HG03521 (cell line): Measurements from ENCODE around the gene CRELD1.
"Not testable (repeated sequence)": the region's sequence is repeated elsewhere in the genome, so short reads cannot be mapped to it uniquely, and the experiment has no call there.

Source experiments
- ATAC-seq: cut with Tn5 transposase; IDR thresholded peaks from one replicate; pipeline ENCODE4 v1.9.1; 2021; ENCODE audit warnings: mild to moderate bottlenecking, moderate library complexity; ENCODE audit not compliant: unreplicated experiment

Gene CRELD1, protein sequence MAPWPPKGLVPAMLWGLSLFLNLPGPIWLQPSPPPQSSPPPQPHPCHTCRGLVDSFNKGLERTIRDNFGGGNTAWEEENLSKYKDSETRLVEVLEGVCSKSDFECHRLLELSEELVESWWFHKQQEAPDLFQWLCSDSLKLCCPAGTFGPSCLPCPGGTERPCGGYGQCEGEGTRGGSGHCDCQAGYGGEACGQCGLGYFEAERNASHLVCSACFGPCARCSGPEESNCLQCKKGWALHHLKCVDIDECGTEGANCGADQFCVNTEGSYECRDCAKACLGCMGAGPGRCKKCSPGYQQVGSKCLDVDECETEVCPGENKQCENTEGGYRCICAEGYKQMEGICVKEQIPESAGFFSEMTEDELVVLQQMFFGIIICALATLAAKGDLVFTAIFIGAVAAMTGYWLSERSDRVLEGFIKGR

DNA sequence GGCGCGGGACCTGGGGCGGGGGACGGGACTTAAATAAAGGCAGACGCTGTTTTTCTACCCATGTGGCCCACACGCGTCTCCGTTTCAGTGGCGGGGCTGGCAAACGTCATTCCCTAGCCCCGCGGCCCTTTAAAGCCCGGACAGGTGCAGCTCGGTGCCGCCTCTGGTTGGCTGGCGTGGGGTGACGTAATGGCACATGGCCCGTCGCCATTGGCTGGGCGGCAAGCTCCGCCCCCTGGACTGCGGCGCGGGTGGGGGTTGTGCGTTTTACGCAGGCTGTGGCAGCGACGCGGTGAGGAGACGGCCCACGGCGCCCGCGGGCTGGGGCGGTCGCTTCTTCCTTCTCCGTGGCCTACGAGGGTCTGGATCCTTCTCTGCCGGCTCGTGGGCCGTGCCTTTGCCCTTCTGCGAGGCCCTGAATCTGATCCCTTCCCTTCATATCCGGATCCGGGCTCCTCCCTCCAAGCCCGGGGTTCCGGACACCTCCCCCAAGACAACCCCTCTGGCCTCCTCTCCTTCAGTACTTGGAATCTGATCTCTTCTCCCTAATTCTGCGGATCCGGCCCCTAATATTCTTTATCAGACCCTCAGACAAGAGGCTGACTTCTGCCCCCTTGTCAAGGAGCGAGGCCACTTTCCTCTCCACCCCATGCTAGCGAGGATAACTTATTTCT, at the start of gene CRELD1:
Gene CRELD1 (plus strand): TSS at position 274 of the 674 bp plus-strand sequence. CDS start 605 bp downstream, outside the sequence.
- peak; percentile 86 for ATAC-seq

DNA sequence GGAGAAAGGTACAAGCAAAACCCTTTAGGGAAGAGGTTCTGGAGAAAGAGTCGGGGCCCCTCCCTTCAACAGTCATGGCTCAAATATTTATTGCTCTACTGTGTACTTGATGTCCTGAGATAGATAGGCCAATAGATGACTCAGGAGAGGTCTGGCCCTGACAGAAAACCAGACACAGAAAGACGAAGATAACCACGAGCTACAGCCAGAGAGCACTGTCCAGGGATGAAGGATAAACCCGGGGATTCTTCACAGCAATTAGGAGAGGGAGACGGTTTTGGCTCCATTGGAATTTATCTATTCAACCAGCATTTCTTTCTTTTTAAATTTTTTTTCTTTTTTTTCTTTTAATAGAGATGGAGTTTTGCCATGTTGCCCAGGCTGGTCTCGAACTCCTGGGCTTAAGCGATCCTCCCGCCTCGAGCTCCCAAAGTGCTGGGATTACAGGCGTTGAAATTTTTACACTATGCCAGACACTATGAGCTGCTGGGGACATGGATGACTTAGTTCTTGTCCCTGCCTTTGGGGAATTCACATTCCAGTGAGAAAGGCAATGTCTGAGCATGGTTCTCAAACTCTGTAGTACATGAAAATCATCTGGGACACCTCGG, 49.0 kb upstream of the CRELD1 start:
- no peak for ATAC-seq

- no peak for ATAC-seq
Observed at GRCh38 chr3:9886328-9886727, 47.3 kb upstream of the CRELD1 start.

- no peak for ATAC-seq
Observed at GRCh38 chr3:9887480-9887879, 46.2 kb upstream of the CRELD1 start.

DNA sequence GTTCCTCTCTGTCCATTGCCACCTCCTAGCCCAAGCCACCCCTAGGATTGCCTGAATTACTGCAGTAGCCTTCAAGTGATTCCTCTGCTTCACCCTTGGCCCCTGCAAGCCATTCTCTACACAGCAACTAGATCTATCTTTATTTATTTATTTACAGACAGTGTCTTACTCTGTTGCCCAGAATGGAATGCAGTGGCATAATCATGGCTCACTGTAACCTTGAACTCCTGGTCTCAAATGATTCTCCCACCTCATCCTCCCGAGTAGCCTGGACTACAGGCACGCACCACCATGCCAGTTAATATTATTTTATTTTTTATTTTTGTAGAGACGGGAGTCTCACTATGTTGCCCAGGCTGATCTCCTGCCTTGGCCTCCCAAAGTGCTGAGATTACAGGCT, 45.1 kb upstream of the CRELD1 start:
- no peak for ATAC-seq

GRCh38 chr3:9889405-9889804, 44.2 kb upstream of the CRELD1 start:
- no peak for ATAC-seq

DNA sequence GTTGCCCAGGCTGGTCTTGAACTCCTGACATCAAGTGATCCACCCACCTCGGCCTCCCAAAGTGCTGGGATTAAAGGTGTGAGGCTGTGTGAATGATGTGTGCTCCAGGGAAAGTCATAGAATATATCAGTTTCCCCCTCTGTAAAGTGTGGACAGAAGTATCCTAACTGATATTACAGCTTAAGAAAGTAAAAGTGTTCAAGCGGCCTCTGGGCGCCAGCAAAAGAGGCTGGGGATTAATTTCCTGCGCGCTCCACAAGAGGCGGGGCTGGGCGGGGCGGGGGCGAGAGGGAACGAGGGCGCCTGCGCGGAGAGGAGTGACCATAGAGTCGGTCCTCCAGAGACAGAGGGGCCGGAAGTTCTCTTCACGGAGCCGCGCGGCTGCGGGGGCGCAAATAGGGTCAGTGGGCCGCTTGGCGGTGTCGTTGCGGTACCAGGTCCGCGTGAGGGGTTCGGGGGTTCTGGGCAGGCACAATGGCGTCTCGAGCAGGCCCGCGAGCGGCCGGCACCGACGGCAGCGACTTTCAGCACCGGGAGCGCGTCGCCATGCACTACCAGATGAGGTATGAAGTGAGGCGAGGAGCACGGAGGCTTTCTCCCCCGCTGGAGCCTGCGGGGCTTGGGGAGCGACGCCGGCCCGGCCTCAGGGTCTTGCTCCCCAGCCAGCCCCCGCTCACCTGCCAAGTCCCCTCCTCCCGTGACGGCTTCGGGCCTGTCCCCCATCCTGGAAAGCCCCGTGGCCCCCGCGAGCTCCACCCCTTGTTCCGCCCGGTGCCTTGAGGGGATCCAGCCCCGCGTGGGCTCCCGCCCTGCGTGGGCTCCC, 43.2 kb upstream of the CRELD1 start, which contains the start of gene JAGN1:
Gene JAGN1 (plus strand): TSS at position 362 of the 823 bp plus-strand sequence. CDS start 113 bp downstream, at position 475.
- peak; percentile 82 for ATAC-seq

DNA sequence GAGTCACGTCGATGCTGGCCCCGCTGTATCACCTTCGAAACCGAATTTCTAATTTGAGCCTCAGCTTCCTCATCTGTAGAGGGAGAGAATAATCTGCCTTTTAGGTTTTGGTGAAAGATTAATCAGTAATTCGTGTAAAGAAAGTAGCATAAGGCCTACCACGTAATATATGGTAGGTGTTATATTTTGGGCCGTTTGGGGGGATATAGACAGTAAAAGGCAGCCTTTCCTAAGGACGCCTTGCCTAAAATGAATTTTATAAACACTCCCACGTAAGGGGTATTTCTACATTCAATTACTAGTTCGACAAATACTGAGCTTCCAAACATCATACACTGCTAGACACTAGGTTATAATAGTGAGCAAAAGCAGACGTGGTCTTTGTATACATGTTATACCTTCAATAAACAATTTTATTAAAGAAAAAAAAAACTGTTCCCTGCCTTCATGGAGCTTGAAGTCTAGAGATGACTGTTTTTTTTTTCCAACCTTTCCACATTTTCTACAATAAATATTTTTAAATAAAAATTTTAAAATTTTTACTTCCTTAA, 42.5 kb upstream of the CRELD1 start:
- ATAC-seq = no peak

- no peak for ATAC-seq
Observed at GRCh38 chr3:9893739-9894138, 39.9 kb upstream of the CRELD1 start.

GRCh38 chr3:9895715-9896114, 37.9 kb upstream of the CRELD1 start:
- ATAC-seq = not testable (repeated sequence)

DNA sequence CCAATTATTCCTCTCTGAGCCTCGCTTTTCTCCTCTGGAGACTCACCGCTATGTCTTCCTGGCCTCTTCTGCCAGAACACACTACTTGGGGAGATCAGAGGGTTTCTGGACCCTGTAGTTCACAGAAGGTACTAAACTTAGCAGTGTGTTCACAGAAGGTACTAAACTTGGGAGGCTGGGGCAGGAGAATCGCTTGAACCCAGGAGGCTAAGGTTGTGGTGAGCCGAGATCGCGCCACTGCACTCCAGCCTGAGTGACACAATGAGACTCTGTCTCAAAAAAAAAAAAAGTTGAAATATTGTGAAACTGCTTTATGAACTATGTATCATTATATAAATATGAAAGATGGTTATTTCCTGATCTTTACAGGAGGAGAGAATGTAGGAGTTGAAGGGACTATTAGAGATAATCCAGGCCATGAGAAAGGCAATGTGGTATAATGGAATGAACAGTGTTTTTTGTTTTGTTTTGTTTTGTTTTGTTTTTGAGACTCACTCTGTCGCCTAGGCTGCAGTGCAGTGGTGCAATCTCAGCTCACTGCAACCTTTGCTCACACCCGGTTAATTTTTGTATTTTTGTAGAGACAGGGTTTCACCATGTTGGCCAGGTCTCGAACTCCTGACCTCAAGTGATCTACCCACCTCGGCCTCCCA, 36.8 kb upstream of the CRELD1 start:
- not testable (repeated sequence) for ATAC-seq

DNA sequence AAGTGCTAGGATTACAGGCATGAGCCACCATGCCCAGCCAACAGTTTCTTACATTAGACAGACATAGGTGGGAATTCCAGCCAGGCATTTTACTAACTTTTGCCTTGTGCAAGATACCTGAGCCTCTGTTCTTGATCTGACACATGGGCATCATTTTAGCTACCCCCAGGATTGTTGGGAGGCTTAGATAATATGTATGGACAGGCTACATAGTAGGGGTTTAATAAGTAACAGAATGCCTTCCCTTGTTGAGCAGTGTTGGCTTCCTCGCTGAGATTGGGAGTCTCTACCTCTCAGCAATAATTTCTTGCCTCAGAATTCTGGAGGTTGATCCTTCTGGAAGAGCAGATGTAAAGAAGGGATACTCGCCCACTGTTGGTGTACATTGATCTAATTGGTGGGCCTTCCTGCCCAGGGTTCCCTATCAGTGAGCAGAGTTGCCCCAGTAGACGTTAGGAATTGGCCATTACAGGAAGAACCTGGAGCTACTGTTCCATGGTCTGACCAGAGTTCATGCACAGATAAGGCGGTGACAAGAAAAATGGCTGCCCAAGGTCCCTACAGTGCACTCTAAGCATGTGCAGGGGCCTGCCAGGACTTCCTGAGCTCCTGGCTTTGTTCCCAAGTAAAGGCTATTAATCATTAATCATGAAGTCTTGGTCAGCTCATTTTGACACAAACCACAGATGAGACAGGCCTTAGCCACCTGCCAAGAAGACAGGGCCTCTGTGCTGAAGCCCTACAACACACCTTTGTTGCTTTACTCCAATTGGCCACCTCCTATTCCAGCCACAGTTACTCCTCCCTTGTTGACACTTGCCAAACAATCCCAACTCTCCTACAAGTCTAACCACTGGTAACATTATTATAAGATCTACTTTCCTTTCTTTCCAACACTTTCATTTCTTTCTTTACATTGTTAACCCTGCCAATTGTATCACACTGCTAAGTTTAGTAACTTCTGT, 35.9 kb upstream of the CRELD1 start:
- no peak for ATAC-seq

GRCh38 chr3:9898467-9899241, 35.0 kb upstream of the CRELD1 start:
- no peak for ATAC-seq

DNA sequence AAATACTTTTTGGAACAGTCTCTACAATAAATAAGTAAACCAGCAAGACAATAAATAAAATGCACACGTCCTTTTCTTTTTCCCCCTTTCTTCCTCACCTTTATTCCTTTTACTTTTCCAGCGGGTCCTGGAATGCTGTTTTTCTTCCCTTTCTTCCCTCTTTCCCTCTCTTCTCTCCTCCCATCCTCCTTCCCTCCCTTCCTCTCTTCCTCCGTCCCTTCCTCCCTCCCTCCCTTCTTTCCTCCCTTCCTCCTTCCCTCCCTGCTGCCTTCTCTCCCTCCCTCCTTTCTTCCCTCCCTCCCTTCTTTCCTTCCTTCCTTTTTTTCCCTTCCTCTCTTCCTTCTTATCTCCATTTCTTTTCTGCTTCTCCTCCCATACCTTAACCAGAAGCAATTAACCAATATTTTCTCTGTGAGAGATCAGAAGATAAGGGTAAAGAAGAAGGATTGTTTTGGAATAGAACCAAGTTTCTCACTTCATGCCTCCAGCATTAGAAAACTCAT, 34.3 kb upstream of the CRELD1 start:
- no peak for ATAC-seq

GRCh38 chr3:9900965-9901415, 32.6 kb upstream of the CRELD1 start:
- ATAC-seq = not testable (repeated sequence)

GRCh38 chr3:9901967-9902366, 31.7 kb upstream of the CRELD1 start:
- no peak for ATAC-seq

DNA sequence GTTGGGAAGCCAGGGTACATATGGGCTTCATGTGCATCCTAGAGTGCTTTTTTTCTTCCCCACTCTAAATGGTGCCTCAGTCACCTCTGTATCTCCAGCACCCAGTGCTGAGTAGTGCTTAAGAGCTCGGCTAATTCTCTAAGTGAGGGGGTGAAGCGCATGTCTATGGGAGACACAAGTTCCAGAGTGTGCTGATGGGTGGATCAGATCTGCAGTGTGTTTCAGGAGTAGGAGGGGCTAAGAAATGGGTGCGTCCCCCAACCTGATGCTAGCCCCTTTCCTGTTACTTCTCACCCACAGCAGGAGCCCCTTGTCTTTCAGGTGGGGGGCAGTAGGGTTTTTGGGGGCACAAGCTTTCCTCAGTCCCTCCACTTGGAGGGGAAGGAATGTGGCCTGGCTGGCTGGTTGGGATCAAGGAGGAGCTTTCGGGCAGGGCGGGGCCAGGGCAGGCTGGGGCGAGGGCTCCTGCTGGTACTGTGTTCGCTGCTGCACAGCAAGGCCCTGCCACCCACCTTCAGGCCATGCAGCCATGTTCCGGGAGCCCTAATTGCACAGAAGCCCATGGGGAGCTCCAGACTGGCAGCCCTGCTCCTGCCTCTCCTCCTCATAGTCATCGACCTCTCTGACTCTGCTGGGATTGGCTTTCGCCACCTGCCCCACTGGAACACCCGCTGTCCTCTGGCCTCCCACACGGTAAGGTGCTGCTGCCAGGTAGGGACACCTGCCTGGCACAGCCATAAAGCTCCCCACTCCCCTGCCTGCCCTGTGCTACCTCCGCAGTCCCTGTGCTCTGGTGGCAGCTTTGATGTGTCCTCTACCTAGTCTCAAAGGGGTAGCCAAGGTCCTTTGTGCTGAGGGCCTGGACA, 31.0 kb upstream of the CRELD1 start, which contains the start of gene IL17RE:
Gene IL17RE (plus strand): TSS at position 477 of the 866 bp plus-strand sequence. CDS start 85 bp downstream, at position 562.
- no peak for ATAC-seq
